Hematopoietic multipotent progenitor cell treated with erythropoietin and hydrocortisone succinate and interleukin-3 and kit ligand, for 4 days (in vitro differentiated cells): ENCODE measurements around the gene FMN2.
"Not testable (repeated sequence)": the region's sequence is repeated elsewhere in the genome, so short reads cannot be mapped to it uniquely, and the experiment has no call there.

Experiments
- DNase-seq: peaks from one replicate; pipeline ENCODE4 v3.0.0-alpha.2; 2015

FMN2 gene

DNA sequence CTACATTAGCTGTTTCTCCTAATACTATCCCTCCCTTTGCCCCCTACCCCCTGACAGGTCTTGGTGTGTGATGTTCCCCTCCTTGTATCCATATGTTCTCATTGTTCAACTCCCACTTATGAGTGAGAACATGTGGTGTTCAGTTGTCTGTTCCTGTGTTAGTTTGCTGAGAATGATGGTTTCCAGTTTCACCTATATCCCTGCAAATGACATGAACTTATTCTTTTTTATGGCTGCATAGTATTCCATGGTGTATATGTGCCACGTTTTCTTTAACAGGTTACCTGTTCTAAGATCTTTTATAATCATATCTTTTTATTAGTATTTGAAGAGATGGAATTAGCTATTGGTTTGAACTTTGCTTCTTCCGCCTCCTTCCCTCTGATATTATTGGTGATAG is 172.8 kb downstream of the FMN2 start:
- DNase-seq: not testable (repeated sequence)

DNA sequence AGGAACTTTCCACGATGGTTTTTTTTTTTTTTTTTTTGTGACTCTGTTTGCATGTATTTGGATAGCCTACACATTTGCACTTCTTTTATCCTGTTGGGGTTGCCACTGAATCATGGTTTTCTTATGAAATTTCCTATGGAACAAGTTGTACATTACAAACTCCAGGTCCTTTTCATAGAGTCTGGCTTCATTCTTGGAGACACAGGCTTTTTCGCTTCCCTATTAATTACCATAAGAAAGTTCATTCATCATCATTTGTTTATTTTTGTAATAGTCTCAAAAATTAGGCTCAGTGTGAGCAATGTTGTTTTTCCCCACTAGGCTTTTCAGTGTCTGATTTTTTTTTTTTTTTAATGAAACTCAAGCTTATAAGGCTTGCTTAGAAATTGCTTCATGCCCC is 179.4 kb downstream of the FMN2 start:
- DNase-seq: no peak

DNA sequence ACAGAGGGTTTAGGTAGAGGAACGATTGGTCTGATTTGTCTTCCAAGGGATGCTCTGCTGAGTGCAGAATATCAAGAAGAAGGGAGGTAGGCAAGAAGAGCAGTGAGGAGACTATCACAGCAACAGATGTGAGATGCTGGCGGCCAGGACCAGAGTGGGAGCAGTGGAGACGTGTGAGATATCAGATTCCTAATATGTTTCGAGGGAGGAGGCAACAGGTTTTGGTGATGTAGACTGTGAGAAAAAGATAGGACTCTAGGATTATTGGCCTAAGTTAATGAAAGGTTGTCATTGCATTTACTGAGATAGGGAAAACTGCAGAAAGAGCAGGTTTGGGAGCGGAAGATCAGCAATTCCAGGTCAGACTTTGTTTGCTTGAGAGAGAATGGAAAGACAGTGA is 182.9 kb downstream of the FMN2 start:
- no peak for DNase-seq

DNA sequence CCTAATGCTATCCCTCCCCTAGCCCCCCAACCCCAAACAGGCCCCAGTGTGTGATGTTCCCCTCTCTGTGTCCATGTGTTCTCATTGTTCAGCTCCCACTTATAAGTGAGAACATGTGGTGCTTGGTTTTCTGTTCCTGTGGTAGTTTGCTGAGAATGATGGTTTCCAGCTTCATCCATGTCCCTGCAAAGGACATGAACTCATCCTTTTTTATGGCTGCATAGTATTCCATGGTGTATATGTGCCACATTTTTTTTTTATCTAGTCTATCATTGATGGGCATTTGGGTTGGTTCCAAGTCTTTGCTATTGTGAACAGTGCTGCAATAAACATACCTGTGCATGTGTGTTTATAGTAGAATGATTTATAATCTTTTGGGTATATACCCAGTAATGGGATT is 183.5 kb downstream of the FMN2 start:
- not testable (repeated sequence) for DNase-seq

DNA sequence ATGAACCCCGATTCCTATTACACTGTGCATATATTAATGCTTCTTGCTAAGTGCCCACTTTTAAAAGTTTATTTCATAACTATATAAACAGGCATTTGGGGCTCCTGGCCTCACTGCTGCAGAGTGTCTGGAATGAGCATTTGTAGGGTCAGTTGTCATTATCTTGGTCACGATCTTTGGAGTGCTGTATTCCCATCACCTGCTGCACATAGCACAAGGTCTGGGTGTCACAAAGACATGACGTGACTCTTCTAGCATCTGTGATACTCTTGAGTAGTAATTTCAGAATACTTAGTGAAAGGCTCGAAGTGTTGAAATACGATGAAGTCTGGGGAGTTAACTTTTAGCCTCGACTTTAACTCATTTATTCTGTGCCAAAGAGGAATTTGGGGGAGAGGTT is 186.4 kb downstream of the FMN2 start:
- DNase-seq: no peak

DNA sequence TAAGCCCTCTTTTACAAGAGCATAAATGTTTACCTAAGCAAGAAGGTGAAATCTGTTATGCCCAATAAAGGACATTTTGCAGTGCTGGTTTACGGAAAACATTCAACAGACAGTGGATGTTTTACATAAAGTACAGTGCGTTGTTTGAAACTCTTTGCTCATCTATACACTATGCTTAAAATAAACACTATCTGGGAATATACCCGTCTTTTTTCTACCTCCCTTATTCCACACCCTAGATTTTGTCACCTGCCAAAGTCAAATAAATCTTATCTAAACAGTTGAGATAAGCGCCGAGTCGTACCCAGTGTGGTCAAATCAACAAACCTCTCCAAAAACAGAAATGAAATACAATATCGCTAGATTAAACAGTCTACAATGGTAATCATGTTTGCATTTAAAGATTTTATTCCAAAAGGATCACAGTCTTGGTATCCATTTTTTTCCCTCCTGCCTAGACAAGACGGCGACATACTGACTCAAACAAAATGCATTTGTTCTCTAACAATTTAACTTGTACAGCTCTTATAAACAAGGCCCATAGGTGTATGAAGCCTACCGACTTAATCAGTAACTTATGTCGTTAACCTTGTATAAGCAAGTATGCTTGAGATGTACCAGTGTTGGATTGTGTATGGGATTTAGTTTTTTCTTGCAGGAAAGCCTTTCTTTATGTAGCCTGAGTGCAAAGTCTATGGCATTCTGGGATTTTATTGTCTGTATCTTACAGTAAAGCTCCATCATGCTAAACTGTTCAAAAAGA is 189.1 kb downstream of the FMN2 start:
- DNase-seq: no peak

DNA sequence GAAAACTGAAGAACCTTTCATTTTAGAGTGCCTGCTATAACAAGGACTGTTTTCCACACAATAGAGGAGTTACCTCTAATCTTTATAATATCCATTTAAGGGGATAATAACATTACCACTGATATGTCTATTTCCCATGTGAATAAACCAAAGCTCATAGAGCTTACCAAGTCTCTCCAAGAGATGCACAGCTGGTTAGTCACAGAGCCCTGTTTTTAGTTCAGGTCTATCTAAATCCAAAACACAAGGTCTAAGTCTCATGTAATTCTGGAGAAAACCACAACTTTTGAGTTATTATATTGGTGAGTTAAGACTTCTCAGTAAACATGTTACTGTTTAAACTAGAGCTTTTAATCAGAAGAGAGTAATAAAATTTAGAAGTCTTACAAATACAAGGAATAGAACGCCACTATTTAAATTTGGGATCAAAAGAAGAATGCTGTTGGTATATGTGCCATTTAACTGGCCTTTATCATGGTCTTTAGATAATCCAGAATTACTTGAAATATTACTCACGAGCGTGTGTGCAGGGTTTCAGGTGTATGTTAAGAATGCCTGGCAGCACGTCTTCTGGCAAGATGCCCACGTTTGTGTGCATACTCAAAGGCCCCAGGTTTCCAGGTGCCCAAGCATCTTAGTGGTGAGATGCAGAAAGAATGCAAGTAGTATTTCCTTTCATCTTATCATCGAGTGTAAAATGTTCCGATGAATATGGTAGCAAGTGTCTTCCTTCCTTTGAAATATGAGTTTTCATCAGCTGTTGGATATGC is 190.6 kb downstream of the FMN2 start:
- no peak for DNase-seq

DNA sequence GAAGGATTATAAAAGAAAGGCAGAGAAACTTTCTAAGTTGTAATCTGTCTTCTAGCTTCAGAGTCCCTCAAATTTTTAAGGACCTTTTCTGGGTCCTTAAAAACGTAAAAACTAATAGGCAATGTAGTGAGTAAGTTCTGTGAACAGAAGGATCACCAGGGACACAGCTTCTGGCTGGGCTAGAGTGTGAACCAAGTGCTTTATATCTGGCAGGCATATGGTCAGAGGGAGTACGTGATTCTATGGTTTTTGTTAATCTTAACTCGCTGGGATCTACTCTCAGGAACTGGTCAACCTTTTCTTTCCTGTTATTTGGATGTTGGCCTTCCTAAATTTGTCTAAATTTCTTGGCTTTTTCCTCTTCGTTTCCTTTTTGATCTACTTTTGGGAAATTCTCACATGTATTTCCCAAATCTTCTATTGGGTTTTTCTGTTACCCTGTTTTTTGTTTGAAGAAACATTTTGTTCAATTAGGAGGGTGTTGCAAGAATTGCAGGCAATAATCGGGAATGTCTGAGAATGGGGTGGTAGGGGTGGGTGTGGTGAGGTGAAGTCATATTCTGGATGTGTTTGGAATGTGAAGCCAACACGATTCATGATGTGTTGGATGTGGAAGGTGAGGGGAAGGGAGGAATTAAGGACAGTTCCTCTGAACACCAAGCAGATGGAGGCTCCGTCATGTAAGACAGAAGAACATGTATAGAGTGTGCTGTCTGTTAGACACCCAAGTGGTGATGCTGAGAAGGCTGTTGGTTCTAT is 193.2 kb downstream of the FMN2 start:
- no peak for DNase-seq

DNA sequence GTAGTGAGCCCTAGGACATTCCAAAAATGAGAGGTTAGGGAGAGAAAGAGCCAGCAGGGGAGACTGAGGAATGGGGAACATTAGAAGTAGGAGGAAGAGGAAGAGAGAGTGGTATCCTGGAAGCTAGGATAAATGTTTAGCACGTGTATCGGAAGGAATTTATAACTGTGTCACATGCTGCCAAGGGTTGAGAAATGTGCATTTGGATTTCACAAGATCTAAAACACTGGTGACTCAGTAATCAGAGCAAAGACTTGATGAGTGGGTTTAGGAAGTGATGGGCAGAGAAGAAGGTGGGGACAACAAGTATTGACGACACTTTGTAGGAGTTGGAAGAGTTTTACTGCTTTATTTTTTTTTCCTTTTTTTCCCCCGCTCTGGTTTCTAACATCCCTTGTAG is 193.9 kb downstream of the FMN2 start:
- DNase-seq: no peak

DNA sequence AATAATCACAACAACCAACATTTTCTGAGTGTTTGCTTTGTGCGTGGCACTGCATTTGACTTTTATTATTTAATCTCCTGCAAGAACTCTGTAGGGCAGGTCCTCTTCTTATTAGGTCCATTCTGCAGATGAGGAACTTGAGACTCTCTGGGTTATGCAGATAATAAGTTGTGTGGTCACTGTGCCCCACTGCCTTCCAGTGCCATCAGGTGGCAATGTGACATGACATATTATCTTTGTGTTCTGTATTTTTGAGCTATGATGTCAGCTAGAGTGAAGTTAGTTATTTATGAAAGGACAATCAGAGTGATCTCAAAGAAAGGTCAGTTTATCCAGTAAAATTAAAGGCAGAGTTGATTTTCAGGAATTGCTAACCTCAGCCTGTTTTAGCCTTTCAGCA is 196.0 kb downstream of the FMN2 start:
- peak; percentile 18 for DNase-seq

DNA sequence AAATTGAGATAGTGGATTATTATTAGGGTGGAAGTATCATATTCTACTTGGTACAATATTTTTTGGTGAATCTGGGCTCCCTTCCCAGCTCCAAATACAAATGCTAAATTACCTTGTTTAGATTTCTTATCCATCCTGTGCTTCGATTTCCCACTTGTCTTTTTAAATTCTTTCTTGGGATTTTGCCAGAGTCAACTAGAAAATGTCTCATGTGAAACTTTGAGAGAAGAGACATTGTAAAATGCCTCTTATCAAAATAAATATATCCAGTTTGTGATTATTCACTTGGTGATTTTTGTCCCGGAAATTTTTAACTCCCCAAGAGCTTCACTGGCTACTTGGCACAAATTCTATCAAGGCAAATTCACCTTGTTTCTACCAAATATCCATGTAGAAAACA is 202.0 kb downstream of the FMN2 start:
- no peak for DNase-seq

DNA sequence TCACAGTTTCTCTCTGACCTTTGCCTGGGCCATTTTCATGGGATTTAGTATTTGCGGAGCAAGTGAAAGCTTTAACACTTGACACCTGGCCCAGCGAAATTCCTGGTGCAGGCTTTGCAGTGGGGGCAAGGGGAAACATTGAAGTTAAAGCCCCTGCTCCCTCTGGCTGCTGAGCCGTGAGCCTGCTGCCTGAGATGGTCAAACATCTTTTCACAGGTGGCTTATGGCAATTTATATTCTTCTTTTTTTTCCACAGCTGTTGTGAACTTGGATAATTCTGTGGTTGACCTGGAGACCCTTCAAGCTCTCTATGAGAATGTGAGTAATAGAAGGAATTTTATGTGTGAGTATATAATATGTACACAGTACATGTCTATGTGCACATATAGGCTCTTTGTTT is 202.9 kb downstream of the FMN2 start:
- DNase-seq: no peak

DNA sequence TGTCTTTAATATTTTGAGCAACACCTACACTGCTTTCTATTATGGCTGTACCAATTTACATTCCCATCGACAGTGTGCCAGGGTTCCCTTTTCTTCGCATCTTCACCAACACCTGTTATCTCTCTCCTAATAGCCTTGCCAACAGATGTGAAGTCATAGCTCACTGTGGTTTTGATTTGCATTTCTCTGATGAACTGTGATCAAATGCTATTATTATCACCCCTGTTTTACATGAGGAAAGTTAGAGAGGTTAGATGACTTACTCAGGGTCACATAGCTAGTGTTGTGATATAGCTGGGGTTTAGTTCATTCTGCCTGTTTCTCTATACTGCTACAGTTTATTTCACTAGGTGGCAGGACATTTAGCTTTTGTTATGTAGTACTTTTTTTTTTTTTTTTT is 204.1 kb downstream of the FMN2 start:
- no peak for DNase-seq

DNA sequence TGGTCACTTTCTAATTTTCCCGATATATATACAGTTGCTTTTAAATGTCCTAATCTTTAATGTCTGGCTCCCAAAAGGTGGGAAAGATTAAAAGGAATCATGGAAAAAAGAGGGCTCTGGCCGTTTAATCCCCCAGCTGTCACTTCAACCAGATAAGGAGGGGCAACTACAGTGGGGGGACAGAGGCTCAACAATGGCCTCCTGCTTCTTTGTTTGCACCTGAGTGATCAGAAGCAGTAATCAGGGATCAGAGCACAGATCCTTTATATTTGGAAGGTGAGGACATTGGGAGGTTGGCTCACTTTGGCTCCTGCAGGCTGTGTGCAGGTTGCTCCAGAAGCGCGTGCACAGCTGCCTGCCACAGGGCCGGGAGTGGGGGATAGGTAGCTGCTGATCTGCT is 212.8 kb downstream of the FMN2 start:
- no peak for DNase-seq

DNA sequence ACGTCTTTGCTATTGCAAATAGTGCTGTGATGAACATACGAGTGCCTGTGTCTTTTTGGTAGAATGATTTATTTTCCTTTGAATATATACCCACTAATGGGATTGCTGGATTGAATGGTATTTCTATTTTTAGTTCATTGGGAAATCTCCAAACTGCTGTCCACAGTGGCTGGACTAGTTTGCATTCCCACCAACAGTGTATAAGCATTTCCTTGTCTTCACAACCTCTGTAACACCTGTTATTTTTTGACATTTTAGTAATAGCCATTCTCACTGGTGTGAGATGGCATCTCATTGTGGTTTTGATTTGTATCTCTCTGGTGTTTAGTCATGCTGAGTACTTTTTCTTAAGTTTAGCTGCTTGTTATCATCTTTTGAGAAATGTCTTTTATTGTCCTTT is 215.0 kb downstream of the FMN2 start:
- DNase-seq: no peak

DNA sequence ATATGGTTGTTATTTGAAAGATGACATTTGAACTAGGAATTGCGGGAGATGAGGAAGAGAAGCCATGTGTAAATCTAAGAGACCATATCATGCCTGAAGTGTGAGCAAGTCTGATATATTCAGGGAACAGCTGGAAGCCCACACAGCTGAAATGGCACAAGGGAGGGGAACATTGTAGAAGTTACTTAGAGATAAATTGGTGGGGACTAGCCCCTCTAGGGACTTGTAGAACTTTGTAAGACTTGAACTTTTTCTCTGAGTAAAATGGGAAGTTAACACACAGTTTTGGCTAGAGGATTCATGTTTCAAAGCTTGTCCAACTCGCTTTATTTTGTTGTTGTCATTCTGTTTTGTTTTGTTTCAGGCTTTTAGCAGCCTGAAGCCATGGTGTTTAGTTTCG is 216.4 kb downstream of the FMN2 start:
- no peak for DNase-seq

DNA sequence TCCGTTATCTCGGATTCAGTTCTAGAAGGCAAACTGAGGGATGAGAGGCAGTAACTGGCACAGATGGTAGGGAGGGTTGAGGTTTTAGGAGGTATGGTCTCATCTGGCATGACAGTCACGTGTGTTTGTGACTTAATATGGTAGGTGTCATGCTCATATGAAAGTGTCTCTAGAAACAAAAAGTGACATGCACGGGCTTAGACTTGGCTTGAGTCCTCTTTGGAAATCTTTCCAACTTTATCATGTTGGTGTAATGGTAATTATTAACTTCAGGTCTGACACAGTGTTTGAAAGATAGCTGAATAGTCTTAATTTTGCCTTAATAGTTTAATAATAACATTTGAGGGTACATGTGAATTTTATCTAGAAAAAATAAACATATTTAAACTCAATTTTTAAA is 218.1 kb downstream of the FMN2 start:
- DNase-seq: no peak

DNA sequence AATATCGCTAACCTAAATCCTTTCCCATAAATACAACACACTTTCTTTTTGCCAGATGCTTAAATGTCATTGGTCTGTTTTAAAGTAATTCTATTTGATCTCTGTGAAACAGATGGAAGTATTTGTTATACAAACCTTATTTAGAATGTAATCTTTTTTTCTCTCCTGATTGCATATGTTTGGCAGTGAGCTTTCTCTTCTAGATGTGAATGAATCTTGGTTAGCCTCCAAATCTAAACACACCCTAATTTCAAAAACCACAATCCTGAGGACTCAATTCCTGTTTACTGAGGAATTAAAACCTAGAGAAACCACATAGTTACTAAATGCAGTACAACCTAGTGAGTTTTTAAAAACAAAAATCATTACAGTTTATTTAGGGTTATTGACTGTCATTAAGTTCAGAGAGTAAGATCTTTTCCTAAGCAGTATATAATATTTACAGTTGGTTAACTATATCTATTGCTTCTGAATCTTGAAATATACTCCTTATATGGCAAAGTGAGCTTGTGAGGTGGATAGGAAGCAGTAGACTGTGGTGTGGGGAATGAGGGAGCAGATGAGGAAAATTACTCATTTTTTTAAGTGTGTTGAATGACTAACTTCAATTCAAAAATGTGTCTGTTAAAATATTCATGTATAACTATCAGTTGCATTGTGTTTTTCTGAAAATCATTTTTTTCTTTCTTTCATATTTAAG is 218.7 kb downstream of the FMN2 start:
- DNase-seq: no peak

DNA sequence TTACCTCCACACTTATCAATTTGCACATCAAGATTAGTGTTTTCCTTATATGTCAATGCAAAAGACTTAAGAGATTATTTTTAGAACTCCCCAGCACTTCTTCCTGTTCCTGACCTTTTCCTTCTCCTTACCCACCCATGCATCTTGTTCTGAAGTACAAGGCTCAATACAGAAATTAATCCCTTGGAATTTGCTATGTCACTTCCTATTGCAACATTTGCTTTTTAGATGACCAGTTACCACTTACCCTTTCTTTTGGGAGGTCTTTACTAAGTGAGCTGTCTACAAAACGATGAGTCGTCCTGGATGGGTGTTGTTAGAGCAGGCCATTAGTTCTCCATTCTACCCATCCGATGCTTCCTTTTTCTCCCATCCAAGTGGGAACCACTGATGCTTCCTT is 221.2 kb downstream of the FMN2 start:
- no peak for DNase-seq

DNA sequence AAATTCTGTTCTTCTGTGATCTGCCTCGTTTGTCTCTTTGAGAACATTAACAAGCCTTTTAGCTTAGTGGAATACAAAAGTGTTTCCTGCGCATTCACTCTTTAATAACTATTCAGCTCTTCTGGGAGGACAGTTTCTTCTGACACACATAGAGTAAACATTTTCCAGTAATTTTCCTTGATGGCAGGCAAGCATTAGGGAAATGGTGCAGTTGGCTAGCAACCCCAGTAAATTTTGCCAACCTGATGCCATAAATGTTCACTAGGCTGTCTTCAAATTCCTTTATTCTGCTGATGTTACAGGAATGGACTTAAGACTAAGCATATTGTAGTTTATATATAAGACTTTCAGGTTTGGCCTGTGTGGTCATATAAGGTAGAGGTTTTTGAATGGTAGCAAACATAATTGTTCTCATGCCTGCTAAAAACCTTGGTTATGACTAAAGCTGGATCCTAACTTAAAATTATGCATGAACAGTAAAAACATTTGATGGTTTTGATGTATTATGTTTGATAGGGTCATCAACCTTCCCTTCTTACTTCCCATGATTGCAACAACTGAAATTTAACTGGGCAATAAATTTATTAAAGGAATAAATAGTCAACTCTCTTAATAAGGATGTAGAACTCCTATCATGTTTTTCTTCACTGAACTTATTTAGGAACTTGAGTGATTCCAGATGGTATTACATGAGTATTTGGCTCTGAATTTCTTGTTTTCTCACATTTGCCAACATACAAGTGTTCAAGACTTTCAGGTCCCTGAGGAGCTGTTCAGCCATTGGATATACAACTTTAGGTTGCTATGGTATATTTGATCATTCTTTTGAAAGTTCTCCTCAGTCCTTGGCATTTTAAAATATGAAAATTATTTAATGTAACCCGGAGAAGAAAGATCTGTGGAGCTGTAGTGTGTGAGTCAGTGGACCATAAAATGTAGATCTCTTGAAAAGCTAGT is 223.4 kb downstream of the FMN2 start:
- DNase-seq: no peak

DNA sequence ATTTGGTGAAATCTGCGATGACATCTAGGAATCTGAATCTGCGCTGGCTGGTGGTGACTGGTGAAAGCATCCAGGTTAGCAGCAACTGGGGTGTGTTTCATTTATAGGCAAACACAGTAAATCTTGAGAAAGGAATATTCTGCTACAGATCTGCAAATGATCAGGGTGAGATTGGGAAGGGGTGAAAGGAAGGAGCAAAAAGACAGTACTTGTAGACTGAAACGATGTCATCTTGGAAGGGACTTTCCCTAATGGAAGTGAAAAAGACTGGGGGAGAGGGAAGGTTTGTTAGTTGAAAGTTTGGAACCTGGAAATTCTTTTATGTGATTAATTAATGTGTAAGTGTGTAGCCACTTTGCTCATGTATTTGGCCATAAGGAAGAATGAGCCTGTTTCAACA is 228.3 kb downstream of the FMN2 start:
- no peak for DNase-seq

DNA sequence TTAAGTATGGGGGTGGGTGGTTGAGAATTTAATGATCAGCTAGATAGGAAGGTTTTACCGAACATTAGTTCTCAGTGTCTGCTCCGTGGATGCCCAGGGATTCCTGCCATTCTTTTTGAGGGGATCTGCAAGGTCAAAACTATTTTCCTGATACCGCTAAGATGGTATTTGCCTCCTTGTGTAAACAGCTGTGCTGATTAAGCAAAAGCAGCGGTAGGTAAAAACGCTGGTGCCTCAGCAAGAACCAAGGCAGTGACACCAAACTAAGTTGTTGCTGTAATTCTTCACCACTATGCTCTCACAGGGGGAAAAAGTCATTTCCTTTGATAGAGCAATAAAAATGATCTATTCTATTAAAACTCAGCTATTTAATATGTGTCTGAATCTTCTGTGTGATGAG is 229.0 kb downstream of the FMN2 start:
- no peak for DNase-seq
